ENCODE results near the gene SUN1.

SUN1 gene

GRCh38 chr7:894927-895450, 62.7 kb downstream of the SUN1 start:
- TF ChIP-seq CSRNP3 (CRISPR knock-in tag; IDR thresholded peaks at IDR 0.05) = no peak
- TF ChIP-seq OSR1 (CRISPR knock-in tag; IDR thresholded peaks at IDR 0.05) = no peak
- TF ChIP-seq CSDC2 (CRISPR knock-in tag; IDR thresholded peaks at IDR 0.05) = no peak
- no peak for TF ChIP-seq TSHZ2 (CRISPR knock-in tag; IDR thresholded peaks at IDR 0.05)
- no peak for TF ChIP-seq TOX (CRISPR knock-in tag; IDR thresholded peaks at IDR 0.05; ENCODE audit: borderline replicate concordance)
- TF ChIP-seq PATZ1 (CRISPR knock-in tag; IDR thresholded peaks at IDR 0.05; ENCODE audit: borderline replicate concordance) = no peak
- no peak for TF ChIP-seq BACH2 (CRISPR knock-in tag; IDR thresholded peaks at IDR 0.05; ENCODE audit: borderline replicate concordance)
- no peak for TF ChIP-seq SNAI2 (CRISPR knock-in tag; IDR thresholded peaks at IDR 0.05)
- TF ChIP-seq ARNTL (CRISPR knock-in tag; IDR thresholded peaks at IDR 0.05; ENCODE audit: borderline replicate concordance, low read depth) = no peak
- TF ChIP-seq ZNF8 (CRISPR knock-in tag; IDR thresholded peaks at IDR 0.05) = no peak
- TF ChIP-seq TCF4 (CRISPR knock-in tag; IDR thresholded peaks at IDR 0.05; ENCODE audit: borderline replicate concordance) = no peak
- ATAC-seq = no peak

GRCh38 chr7:895451-896052, 63.3 kb downstream of the SUN1 start:
- no peak for ATAC-seq
- no peak for TF ChIP-seq ISL1 (CRISPR knock-in tag; IDR thresholded peaks at IDR 0.05)
- TF ChIP-seq TCF4 (CRISPR knock-in tag; IDR thresholded peaks at IDR 0.05; ENCODE audit: borderline replicate concordance) = no peak
- TF ChIP-seq RARB (CRISPR knock-in tag; IDR thresholded peaks at IDR 0.05) = no peak
- TF ChIP-seq GLIS3 (CRISPR knock-in tag; IDR thresholded peaks at IDR 0.05) = no peak
- TF ChIP-seq TOX (CRISPR knock-in tag; IDR thresholded peaks at IDR 0.05; ENCODE audit: borderline replicate concordance) = no peak
- TF ChIP-seq ZNF8 (CRISPR knock-in tag; IDR thresholded peaks at IDR 0.05) = no peak
- TF ChIP-seq CSRNP3 (CRISPR knock-in tag; IDR thresholded peaks at IDR 0.05) = no peak
- no peak for TF ChIP-seq CREB5 (CRISPR knock-in tag; IDR thresholded peaks at IDR 0.05; ENCODE audit: low read depth)
- no peak for TF ChIP-seq PATZ1 (CRISPR knock-in tag; IDR thresholded peaks at IDR 0.05; ENCODE audit: borderline replicate concordance)
- TF ChIP-seq BACH2 (CRISPR knock-in tag; IDR thresholded peaks at IDR 0.05; ENCODE audit: borderline replicate concordance) = no peak
- TF ChIP-seq ZFP3 (CRISPR knock-in tag; IDR thresholded peaks at IDR 0.05) = no peak
- TF ChIP-seq SNAI2 (CRISPR knock-in tag; IDR thresholded peaks at IDR 0.05) = no peak
- no peak for TF ChIP-seq ZFP30 (CRISPR knock-in tag; IDR thresholded peaks at IDR 0.05)

Data from SK-N-SH treated with all-trans-retinoic acid at 6 μM for 48 hours (cell line).